Upper lobe of left lung (tissue), 4 donors: ENCODE measurements around the gene MYBPHL.

Source experiments
- POLR2A ChIP-seq, 4 donors: fragments of 450-650 bp; IDR thresholded peaks; one replicate each; pipeline ENCODE4 v1.5.1; 2016 to 2017; ENCODE audit warnings: antibody characterized with exemption in 4 of 4, mild to moderate bottlenecking in 2 of 4
- TF ChIP-seq, protein P1 (sequence below), 6 experiments: fragments of 450-650 bp in 4 of 6; fragments of 200-600 bp in 2 of 6; sonication (generic) in 2 of 6; IDR thresholded peaks; one replicate each; pipeline ENCODE4 v1.5.1; 2016 to 2019; ENCODE audit warnings: antibody characterized with exemption in 6 of 6

DNA sequence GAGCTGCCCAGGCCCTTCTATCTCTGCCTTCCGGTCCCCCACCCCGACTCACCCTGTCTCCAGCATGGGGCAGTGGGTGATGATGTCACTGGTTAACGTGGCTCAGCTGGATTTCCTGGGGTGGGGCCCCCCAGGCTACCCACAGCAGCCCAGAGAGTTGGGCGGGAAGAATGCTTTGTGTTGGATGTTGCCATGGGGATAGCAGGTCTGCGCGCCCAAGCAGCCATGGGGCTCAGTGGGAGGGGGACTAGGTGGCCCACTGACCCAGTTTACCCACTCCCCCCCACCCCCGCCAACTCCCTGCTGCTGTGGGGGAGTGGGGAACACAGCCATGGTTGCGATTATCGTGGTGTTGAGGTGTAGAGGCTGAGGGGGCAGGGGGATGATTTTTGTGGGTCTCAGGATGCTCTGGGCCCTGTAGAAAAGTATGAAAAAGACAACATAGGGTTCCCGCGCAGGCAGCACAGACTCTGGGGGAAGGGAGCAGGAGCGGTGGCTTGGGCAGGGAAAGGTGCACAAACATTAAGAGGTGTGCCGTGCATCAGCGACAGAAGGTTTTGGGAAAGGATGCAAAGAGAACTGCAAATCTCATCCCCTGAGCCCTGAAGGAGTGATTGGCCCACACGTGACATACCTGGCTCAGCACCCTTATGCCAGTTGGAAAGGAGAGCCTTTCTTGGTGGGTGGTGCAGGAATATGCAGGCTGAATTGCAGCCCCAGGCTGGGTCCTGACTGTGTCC, 49.0 kb downstream of the MYBPHL start:
- TF ChIP-seq, protein P1, sequence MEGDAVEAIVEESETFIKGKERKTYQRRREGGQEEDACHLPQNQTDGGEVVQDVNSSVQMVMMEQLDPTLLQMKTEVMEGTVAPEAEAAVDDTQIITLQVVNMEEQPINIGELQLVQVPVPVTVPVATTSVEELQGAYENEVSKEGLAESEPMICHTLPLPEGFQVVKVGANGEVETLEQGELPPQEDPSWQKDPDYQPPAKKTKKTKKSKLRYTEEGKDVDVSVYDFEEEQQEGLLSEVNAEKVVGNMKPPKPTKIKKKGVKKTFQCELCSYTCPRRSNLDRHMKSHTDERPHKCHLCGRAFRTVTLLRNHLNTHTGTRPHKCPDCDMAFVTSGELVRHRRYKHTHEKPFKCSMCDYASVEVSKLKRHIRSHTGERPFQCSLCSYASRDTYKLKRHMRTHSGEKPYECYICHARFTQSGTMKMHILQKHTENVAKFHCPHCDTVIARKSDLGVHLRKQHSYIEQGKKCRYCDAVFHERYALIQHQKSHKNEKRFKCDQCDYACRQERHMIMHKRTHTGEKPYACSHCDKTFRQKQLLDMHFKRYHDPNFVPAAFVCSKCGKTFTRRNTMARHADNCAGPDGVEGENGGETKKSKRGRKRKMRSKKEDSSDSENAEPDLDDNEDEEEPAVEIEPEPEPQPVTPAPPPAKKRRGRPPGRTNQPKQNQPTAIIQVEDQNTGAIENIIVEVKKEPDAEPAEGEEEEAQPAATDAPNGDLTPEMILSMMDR (IDR thresholded peaks at IDR 0.05) = no peak
- no peak for TF ChIP-seq POLR2A (IDR thresholded peaks at IDR 0.05)
